MV-4-11 (cell line): ENCODE data around the gene TSC22D3.
"Not testable (repeated sequence)": the region's sequence is repeated elsewhere in the genome, so short reads cannot be mapped to it uniquely, and the experiment has no call there.

ENCODE experiments used
- DNase-seq: peaks from one replicate; lab custom pipeline; 2025; lab: John Stamatoyannopoulos, UW

Gene TSC22D3

DNA sequence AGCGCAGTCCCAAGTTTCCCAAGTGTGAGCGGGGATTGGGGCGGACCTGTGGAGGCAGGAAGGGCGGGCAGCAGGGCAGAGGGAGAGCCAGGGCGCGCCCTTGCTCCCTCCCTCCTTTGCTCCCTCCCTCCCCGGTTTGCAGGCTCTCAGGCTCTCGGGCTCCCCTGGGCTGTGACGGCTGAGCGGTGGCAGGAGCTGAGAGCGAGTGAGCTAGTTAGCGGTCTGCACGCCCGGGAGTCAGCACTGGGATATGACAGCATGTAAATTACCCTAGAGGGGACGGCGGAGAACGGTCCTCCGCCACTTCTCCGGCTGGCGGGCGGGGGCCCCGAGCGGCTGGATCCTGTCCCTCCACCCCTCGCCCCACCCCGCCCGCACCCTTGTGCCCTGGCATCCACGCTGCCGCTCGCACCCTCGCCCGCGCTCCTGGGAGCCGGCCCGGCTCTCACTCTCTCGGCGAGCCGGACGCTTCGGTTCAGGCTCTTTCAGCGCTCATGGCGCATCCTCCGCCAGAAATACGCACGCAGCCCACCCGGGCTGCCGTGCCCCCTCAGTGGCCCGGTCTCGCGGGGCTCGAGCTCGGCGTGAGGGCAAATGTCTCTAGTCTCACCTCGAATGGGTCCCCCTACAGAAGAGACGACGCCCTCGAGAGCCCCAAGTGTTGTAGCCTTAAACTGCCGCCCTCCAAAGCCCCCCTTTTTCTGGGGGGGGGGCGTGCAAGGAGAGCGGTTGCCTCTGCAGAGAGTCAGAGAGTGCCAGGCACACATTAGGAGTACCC, at the start of gene TSC22D3:
Gene TSC22D3 (minus strand): TSS at position 54 of the 778 bp plus-strand sequence. CDS start 368 bp downstream, outside the sequence.
- DNase-seq: peak; percentile 35

GRCh38 chrX:107823456-107823855, 47.9 kb upstream of the TSC22D3 start:
- no peak for DNase-seq

DNA sequence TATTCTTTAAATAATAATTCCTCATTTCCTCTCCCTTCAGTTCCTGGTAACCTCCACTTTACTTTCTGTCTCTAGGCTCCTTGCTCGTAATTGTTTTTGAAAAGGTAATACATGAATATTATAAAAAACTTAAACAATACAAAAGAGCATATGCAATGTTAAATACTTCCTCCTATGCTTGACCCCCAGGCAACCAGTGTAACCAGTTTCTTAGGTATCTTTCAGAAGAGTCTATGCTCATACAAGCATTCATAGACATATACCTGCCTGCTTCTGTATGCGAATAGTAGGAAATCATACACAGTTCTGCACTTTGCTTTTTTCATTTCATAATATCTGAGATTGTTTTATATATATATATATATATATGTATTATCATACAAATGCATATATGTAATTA, 47.5 kb upstream of the TSC22D3 start:
- DNase-seq: no peak

DNA sequence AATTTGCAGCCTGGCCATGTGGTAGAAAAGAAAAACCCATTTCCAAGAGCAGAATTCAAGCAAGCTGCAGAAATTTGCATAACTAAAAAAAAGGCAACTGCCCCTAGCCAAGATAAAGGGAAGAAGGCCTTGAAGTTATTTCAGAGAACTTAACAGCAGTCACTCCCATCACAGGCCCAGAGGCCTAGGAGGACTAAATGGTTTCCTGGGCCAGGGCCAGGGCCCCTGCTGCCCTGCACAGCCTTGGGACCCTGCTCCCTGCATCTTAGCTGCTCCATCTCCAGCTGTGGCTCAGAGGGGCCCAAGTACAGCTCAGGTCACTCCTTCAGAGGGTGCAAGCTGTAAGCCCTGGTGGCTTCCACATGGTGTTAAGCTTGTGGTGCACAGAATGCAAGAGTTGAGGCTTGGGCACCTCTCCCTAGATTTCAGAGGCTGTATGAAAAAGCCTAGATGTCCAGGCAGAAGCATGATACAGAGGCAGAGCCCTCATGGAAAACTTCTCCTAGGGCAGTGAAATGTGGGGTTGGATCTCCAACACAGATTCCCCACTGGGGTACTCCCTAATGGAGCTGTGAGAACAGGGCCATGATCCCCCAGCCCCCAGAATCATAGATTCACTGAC, 43.4 kb upstream of the TSC22D3 start:
- DNase-seq: no peak

- not testable (repeated sequence) for DNase-seq
Observed at GRCh38 chrX:107810053-107810452, 34.5 kb upstream of the TSC22D3 start.

DNA sequence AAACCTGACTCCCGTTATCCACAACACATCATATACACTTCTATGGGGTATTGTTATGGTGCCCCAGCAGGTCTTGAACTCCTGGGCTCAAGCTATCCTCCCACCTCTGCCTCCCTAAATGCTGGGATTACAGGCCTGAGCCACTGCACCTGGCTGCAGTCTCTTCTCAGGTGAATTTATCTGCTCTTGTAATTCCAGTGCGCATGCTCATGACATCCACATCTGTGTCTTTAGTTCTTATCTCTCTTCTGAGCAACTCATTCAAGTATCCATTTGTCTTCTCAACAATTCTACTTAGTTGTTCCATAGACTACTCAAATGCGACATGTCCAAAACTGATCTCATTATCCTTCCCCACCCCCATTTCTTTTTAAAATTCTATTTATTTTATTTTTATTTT, 29.6 kb upstream of the TSC22D3 start:
- DNase-seq: no peak

GRCh38 chrX:107804427-107804826, 28.8 kb upstream of the TSC22D3 start:
- DNase-seq: peak; percentile 37

DNA sequence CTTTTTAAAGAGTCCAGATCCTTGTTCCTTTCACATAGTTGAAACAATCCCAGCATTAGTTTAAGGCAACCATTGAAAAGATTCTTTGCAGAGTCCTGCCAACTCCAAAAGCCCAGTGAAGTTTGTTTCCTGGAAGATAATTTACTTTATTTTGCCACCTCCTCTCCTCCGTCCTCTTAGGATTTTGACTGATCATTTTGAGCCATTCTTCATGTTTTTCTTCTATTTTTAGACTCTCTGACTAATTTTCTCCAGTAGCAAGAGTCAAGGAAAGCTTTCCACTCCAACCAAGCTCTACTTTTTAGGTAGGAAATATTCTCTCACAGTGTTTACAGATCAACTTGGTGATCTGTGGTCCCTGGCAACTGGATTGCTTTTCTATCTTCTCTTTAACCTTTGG, 12.2 kb upstream of the TSC22D3 start:
- no peak for DNase-seq

DNA sequence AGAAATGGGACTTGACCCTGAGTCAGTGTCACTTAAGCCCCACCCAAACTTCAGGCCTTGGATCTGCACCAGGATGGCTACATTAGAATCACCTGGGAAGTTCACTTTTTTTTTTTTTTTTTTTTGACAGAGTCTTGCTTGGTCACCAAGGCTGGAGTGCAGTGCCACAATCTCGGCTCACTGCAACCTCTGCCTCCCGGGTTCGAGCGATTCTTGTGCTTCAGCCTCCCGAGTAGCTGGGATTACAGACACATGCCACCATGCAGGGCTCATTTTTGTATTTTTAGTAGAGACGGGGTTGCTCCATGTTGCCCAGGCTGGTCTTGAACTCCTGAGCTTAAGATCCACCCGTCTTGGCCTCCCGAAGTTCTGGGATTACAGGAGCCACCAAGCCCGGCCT, 4.9 kb upstream of the TSC22D3 start:
- no peak for DNase-seq

- no peak for DNase-seq
Observed at GRCh38 chrX:107777536-107777832, 1.9 kb upstream of the TSC22D3 start, which contains the start of gene NCBP2L. Gene NCBP2L, plus strand, starts transcription at chrX:107777733. Its CDS starts 16,488 bp downstream, at chrX:107794221.

GRCh38 chrX:107776649-107777535, 1.3 kb upstream of the TSC22D3 start:
- peak; percentile 76 for DNase-seq

DNA sequence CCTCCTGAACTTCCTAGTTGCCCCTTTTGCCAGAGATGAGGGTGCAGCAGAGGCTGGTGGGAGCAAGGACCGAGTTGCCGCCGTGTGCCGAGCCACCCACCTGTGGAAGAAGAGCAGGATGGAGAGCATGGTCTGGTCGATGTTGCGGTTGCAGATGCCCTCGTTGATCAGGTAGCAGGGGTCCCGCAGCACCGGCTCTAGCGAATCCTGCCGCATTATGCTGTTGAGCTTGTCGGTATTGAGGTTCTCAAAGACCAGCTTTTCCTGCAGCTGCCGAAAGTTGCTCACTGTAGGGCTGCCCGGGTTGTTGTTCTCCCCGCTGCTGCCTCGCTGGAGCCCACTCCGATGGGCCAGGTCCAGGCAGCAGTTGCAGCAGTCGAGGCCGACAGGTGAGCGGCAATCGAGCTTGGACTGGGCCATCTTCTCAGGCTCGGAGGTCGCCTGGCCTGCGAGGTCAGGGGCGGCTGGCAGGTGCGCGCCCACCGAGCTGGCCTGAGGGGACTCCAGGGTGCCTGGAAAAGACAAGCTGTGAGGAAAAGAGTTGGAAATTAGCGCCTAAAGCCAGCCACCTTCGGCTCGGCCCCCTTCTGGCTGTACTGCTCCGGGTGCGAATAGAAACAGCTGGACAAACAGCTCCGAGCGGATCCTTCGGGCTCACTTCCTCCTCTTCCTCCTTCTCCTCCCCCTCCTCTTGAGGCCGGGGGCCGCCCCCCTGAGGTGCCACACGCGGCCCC, 420 bp downstream of the TSC22D3 start:
- peak; percentile 35 for DNase-seq

DNA sequence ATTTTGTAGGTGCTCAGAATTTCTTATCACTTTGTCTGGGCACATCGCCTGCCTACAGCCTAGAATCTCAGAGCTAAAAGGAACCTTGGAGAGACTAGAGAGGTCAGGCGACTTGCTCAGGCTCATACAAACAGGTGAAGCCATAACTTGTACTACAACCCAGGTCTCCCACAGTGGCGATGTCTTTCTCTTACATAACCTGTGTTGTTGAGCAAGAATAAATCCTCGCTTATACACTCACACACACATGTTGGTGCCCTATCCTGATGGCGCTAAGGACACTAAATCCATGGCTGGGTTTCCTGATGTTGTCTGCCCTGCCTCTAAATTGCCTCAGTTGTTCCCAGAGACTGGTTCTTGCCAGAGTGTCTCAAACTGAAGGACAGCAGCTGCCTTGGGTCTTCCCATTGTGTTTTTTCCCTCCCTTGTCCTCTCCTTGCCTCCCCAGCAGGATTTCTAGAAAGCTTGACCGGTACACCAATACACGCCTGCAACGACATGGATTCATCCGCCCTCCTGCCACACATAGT, 1.6 kb downstream of the TSC22D3 start:
- DNase-seq: no peak

- no peak for DNase-seq
Observed at GRCh38 chrX:107773206-107773605, 2.4 kb downstream of the TSC22D3 start.

GRCh38 chrX:107769581-107770317, 5.8 kb downstream of the TSC22D3 start:
- no peak for DNase-seq

DNA sequence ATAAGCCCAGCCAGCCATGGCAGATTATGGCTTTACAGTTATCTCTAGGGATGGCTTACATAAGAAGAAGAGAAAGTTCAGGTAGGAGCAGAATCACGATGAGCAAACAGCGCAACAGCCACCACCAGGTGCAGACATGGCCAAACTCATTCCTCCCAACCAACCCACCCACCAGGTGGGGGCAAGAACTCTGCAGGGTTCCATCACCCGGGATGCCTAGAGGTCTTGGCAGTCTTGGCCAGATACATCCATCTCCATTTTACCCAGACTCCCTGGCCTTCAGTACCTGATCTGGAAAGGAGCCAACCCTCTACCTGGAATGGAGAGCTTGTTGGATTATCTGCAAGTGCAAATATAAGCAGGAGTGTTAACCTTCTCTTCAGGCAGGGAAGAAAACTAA, 7.5 kb downstream of the TSC22D3 start:
- no peak for DNase-seq

GRCh38 chrX:107766470-107767150, 9.0 kb downstream of the TSC22D3 start:
- peak; percentile 6 for DNase-seq

GRCh38 chrX:107764845-107765608, 10.6 kb downstream of the TSC22D3 start:
- DNase-seq: no peak

- no peak for DNase-seq
Observed at GRCh38 chrX:107763647-107764046, 11.9 kb downstream of the TSC22D3 start.
